ENCODE data around the gene IL1B.

Gene IL1B

DNA sequence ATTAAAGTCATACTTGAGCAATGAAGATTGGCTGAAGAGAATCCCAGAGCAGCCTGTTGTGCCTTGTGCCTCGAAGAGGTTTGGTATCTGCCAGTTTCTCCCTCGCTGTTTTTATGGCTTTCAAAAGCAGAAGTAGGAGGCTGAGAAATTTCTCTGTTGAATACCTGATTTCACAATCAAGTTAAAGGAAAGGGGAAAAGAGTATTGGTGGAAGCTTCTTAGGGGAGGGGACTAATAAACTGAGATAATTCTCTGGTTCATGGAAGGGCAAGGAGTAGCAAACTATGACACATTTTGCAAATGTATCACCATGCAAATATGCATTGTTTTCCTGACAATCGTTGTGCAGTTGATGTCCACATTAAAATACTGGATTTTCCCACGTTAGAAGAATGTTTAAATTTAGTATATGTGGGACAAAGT is at the start of gene IL1B:
Gene IL1B (minus strand): TSS at position 85 of the 423 bp plus-strand sequence. CDS start 550 bp downstream, outside the sequence.
- H3K27ac ChIP-seq (ENCODE audit: low read depth, low read length): no peak within 1 kb of the TSS
- no peaks in the 10 kb centered on the region for H3K27me3 ChIP-seq (ENCODE audit: control insufficient read depth, insufficient read depth, low read length)
- H3K9me3 ChIP-seq (ENCODE audit: control insufficient read depth, insufficient read depth, low read depth, low read length): no peaks in the 10 kb centered on the region
- H3K36me3 ChIP-seq (ENCODE audit: control insufficient read depth, insufficient read depth, low read length): no peaks in the 10 kb centered on the region
- no peak within 1 kb of the TSS for H3K9ac ChIP-seq (ENCODE audit: low read length)
- H3K4me1 ChIP-seq (ENCODE audit: control insufficient read depth, insufficient read depth, low read length): peaks cover 12% of the 10 kb centered on the region
- H3K4me3 ChIP-seq (ENCODE audit: low read depth, low read length): no peak within 1 kb of the TSS

DNA sequence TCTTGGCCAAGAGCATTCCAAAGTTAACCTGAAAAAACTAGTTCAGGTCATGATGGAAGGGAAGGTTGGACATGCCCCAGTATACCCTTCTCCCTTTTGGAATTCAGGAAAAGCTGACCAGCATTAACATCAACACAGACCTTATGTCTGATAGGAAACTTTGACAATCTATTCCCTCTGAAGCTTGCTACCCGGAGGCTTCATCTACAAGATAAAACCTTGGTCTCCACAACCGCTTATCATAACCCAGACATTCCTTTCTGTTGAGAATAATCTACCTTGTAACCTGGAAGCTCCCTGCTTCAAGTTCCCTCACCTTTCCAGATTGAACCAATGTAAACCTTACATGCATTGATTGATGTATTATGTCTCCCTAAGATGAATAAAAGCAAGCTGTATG is 49.7 kb upstream of the IL1B start:
- no peaks in the 10 kb centered on the region for H3K27me3 ChIP-seq (ENCODE audit: control insufficient read depth, insufficient read depth, low read length)

DNA sequence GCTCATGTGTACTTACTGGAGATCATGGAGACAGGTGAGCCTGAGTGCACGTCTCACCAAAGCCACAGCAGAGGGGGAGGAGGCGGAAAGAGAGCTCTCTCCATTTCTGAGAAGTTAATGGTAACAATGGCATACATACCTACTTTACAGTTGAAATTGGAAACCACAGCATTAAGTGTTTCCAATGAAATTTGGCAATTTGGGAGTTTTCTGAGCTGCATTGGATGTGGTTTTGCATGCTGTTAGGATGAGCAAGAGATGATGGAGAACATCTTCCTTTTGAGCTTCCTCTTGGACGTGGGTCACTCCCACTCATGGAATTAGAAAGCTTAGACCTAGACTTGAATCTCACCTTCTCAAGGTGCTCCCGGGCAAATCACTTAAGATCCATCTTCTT is 48.9 kb upstream of the IL1B start:
- Histone ChIP-seq H3K4me3 (ENCODE audit: low read depth, low read length) (no peak overlapping the region), H3K27ac (ENCODE audit: low read depth, low read length) (no peak overlapping the region), H3K9ac (ENCODE audit: low read length) (no peak overlapping the region), H3K27me3 (ENCODE audit: control insufficient read depth, insufficient read depth, low read length) (no peaks in the 10 kb centered on the region), H3K9me3 (ENCODE audit: control insufficient read depth, insufficient read depth, low read depth, low read length) (peaks cover 4% of the 10 kb centered on the region; the same call in 1 of the 2 replicates), H3K36me3 (ENCODE audit: control insufficient read depth, insufficient read depth, low read length) (no peaks in the 10 kb centered on the region), H3K4me1 (ENCODE audit: control insufficient read depth, insufficient read depth, low read length) (peaks cover 9% of the 10 kb centered on the region)

More for the DNA sequence above, 49.7 kb upstream of the IL1B start:
- Histone ChIP-seq H3K9ac (ENCODE audit: low read length) (no peak overlapping the region), H3K36me3 (ENCODE audit: control insufficient read depth, insufficient read depth, low read length) (no peaks in the 10 kb centered on the region), H3K4me3 (ENCODE audit: low read depth, low read length) (no peak overlapping the region), H3K9me3 (ENCODE audit: control insufficient read depth, insufficient read depth, low read depth, low read length) (peaks cover 4% of the 10 kb centered on the region; the same call in 1 of the 2 replicates), H3K27ac (ENCODE audit: low read depth, low read length) (no peak overlapping the region), H3K4me1 (ENCODE audit: control insufficient read depth, insufficient read depth, low read length) (peaks cover 8% of the 10 kb centered on the region)

DNA sequence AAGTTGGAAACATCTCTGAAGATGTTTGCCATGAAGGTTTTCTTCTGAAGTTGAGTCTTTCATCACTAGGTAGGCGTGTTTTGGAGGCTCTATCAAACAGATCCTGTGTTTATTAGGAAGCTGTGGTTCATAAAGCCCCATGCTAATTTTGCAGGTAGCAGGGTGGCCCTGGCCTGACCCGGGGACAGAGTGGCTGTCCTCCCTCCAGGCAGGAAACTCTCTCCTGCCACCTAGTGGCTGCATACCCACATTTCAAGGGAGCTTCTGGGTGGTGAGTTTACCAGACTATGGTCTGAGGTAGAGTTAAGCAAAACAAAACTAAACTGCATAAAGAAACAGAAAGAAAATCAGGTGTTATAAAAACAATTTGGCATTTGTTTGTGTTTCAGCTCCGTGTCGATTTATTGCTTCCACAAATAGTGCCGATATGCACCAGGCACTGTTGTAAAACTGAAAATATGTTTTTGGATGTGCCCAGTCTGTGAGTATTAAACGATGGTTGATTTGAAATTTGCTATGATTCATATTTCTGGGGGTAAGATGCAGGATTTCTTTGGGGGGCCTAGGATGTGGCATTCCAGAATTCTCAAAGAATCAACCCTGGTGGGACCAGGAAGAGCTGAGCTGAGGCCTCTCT is 48.4 kb upstream of the IL1B start:
- Histone ChIP-seq H3K27me3 (ENCODE audit: control insufficient read depth, insufficient read depth, low read length) (no peaks in the 10 kb centered on the region), H3K4me3 (ENCODE audit: low read depth, low read length) (no peak overlapping the region), H3K9ac (ENCODE audit: low read length) (no peak overlapping the region), H3K9me3 (ENCODE audit: control insufficient read depth, insufficient read depth, low read depth, low read length) (peaks cover under 1% of the 10 kb centered on the region; the same call in 1 of the 2 replicates), H3K4me1 (ENCODE audit: control insufficient read depth, insufficient read depth, low read length) (peaks cover 9% of the 10 kb centered on the region), H3K36me3 (ENCODE audit: control insufficient read depth, insufficient read depth, low read length) (no peaks in the 10 kb centered on the region), H3K27ac (ENCODE audit: low read depth, low read length) (no peak overlapping the region)

DNA sequence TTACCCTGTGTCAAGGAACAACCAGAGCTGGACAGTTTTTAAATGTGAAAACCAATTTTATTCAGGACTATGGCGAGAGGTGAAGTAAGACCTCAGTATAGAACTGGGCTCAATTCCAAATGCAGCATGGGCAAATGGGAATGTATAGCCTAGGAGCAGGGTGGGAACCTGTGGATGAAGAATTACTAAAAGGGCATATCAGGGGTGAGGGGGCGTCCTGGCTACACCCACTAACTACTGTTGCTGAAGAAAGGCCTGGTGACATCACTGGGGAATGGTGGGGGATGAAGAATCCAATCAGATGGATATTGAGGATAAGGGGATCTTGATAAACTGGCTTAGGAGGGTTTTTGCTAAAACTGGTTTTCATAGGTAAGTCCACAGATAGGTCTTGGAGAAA is 47.1 kb upstream of the IL1B start:
- Histone ChIP-seq H3K27me3 (ENCODE audit: control insufficient read depth, insufficient read depth, low read length) (no peaks in the 10 kb centered on the region), H3K36me3 (ENCODE audit: control insufficient read depth, insufficient read depth, low read length) (no peaks in the 10 kb centered on the region), H3K27ac (ENCODE audit: low read depth, low read length) (no peak overlapping the region), H3K4me1 (ENCODE audit: control insufficient read depth, insufficient read depth, low read length) (peaks cover 9% of the 10 kb centered on the region), H3K9me3 (ENCODE audit: control insufficient read depth, insufficient read depth, low read depth, low read length) (no peaks in the 10 kb centered on the region), H3K9ac (ENCODE audit: low read length) (no peak overlapping the region), H3K4me3 (ENCODE audit: low read depth, low read length) (no peak overlapping the region)

DNA sequence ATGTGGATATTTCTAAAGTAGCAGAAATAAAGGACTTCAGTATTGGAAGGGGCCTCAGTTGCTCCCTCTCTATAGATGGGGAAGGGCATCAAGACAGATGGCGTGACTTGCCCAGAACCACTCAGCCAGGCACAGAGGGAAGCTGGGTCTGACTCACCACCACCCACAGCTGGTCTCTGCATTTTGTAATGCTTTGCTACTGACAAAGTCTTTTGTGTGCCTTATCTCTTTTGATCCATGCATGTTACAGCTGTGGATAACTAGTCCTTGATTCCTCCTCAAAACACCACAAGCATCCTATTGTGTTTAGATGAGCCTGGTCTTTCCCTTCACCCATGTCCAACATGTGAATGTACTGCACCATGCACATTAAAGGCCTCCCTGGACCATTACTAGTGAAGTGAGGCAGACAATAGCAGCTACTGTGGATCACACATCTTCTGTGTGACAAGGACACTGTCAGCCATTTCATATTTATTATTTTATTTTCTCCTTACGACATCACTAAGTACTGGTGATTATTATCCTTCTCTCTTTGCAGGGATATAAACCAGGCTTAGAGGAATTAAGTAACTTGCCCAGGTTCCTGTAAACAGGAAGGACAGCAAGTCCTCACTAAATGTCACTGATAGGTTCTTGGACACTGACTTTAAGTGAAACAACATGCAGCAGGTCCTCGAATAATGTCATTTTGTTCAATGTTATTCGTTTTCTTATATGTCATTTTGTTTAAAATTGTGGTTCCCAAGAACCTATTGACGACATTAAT is 44.8 kb upstream of the IL1B start:
- H3K9me3 ChIP-seq (ENCODE audit: control insufficient read depth, insufficient read depth, low read depth, low read length): no peaks in the 10 kb centered on the region
- H3K4me1 ChIP-seq (ENCODE audit: control insufficient read depth, insufficient read depth, low read length): peaks cover 9% of the 10 kb centered on the region
- H3K27me3 ChIP-seq (ENCODE audit: control insufficient read depth, insufficient read depth, low read length): no peaks in the 10 kb centered on the region
- H3K4me3 ChIP-seq (ENCODE audit: low read depth, low read length): no peak overlapping the region
- H3K36me3 ChIP-seq (ENCODE audit: control insufficient read depth, insufficient read depth, low read length): no peaks in the 10 kb centered on the region
- H3K27ac ChIP-seq (ENCODE audit: low read depth, low read length): no peak overlapping the region
- H3K9ac ChIP-seq (ENCODE audit: low read length): no peak overlapping the region

DNA sequence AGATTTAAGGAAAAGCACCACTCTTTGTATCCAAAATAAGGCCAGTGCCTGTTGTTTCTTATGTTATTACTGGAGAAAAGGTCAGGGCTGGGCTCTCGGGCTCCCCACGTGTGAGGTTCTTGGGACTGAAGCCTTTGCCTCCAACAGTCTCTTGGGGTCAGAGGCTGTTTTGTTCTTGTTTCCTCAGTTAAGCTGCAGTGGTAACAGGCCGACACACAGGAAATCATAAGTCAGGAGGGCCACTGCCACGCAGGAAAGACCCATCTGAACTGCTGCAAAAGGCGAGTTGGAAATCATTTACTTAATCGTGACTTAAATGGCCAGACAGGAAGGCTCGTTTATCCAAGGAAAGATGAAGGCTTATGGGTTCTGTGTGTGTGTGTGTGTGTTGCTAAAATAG is 44.1 kb upstream of the IL1B start:
- Histone ChIP-seq H3K4me1 (ENCODE audit: control insufficient read depth, insufficient read depth, low read length) (peaks cover 9% of the 10 kb centered on the region), H3K27ac (ENCODE audit: low read depth, low read length) (no peak overlapping the region), H3K27me3 (ENCODE audit: control insufficient read depth, insufficient read depth, low read length) (no peaks in the 10 kb centered on the region), H3K9me3 (ENCODE audit: control insufficient read depth, insufficient read depth, low read depth, low read length) (no peaks in the 10 kb centered on the region), H3K4me3 (ENCODE audit: low read depth, low read length) (no peak overlapping the region), H3K9ac (ENCODE audit: low read length) (no peak overlapping the region), H3K36me3 (ENCODE audit: control insufficient read depth, insufficient read depth, low read length) (no peaks in the 10 kb centered on the region)

DNA sequence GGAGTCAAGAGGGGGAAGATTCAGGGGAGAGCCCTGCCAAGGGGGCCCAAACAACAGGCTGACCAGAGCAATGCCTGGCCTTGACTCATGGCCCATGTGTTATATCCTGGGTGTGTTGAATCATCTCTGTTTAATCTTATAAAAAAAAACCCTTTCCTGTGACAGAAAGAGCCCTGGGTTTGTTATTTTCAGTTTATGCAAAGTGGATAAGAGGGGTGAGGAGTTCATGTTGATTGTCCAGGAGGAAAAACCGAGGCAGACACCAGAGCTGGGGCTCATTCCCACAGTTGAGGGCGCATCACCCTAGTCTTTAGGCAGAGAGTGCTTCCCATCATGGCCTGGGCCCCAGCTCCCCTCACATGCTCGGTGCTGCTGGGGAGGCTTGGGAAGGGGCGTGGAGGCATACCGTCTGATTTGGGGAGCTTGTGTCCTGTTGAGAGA is 43.5 kb upstream of the IL1B start:
- peaks cover 9% of the 10 kb centered on the region for H3K4me1 ChIP-seq (ENCODE audit: control insufficient read depth, insufficient read depth, low read length)
- H3K36me3 ChIP-seq (ENCODE audit: control insufficient read depth, insufficient read depth, low read length): no peaks in the 10 kb centered on the region
- H3K9me3 ChIP-seq (ENCODE audit: control insufficient read depth, insufficient read depth, low read depth, low read length): no peaks in the 10 kb centered on the region
- no peak overlapping the region for H3K9ac ChIP-seq (ENCODE audit: low read length)
- no peak overlapping the region for H3K4me3 ChIP-seq (ENCODE audit: low read depth, low read length)
- no peaks in the 10 kb centered on the region for H3K27me3 ChIP-seq (ENCODE audit: control insufficient read depth, insufficient read depth, low read length)
- no peak overlapping the region for H3K27ac ChIP-seq (ENCODE audit: low read depth, low read length)

DNA sequence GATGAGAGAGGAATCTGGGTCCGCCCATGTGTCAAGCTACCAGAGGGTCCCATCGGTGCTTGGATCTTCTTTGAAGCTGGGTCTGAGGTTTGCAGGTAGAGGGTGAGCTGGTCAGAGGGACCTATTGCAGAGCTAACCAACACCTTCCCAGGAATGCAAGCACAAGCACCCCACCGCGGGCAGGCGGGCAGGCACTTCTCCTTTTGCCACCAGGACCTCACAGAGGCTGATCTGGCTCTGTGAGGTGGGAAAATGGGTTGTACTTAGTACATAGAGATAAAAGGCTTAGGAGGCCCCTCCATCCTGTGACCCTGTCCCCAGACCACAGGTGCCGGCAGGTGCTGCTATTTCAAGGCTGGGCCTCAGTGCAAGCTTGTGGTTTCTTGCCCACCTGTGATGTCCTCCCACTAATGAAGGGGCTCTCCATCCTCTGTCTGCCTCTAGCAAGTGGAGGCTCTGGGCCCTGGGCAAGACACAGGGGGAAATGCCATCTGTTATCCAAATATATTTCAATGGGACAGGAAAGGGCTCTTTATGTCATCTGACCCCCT is 43.0 kb upstream of the IL1B start:
- Histone ChIP-seq H3K27me3 (ENCODE audit: control insufficient read depth, insufficient read depth, low read length) (no peaks in the 10 kb centered on the region), H3K36me3 (ENCODE audit: control insufficient read depth, insufficient read depth, low read length) (no peaks in the 10 kb centered on the region), H3K9me3 (ENCODE audit: control insufficient read depth, insufficient read depth, low read depth, low read length) (no peaks in the 10 kb centered on the region), H3K9ac (ENCODE audit: low read length) (no peak overlapping the region), H3K4me1 (ENCODE audit: control insufficient read depth, insufficient read depth, low read length) (peaks cover 6% of the 10 kb centered on the region), H3K27ac (ENCODE audit: low read depth, low read length) (no peak overlapping the region), H3K4me3 (ENCODE audit: low read depth, low read length) (no peak overlapping the region)

DNA sequence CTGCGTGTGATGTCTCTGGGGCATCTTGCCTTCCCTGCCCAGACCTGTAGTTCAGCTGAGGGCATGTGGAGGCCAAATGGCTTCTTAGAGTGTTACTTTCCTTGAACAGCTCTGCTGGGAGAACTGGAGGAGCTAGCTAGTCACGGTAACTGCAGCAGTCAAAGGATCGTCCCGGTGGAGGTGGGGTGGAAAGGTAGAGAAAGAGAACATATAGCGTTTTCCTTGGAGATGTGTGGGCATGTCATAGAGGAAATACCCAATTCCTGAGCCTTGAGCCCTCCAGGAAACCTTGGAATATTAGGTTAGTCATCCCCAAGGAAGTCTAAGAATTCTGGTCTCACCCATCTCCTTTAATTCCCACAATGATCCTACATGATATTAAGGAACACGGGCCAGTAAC is 40.8 kb upstream of the IL1B start:
- Histone ChIP-seq H3K36me3 (ENCODE audit: control insufficient read depth, insufficient read depth, low read length) (no peaks in the 10 kb centered on the region), H3K4me3 (ENCODE audit: low read depth, low read length) (no peak overlapping the region), H3K27me3 (ENCODE audit: control insufficient read depth, insufficient read depth, low read length) (no peaks in the 10 kb centered on the region), H3K4me1 (ENCODE audit: control insufficient read depth, insufficient read depth, low read length) (peaks cover 4% of the 10 kb centered on the region; the same call in 1 of the 2 replicates), H3K27ac (ENCODE audit: low read depth, low read length) (no peak overlapping the region), H3K9me3 (ENCODE audit: control insufficient read depth, insufficient read depth, low read depth, low read length) (no peaks in the 10 kb centered on the region), H3K9ac (ENCODE audit: low read length) (no peak overlapping the region)

DNA sequence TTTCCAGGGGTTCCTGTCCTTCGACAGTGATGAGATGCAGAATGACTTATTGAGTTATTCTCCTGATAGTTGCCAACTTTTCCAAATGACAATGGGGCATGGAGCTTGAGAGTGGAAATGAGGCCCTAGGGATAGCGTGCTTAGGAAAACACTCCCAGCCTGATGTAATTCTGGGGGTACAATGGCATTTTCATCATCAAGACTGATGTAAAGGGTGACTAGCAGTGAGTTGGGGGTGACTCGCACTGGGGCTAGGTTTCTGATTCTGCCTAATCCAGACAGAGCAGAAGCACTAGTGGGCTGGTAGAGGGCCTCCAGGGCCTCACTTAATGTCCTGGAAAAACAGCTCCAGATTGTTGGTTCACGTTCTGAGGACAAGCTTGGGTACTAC is 40.4 kb upstream of the IL1B start:
- H3K27me3 ChIP-seq (ENCODE audit: control insufficient read depth, insufficient read depth, low read length): no peaks in the 10 kb centered on the region
- H3K27ac ChIP-seq (ENCODE audit: low read depth, low read length): no peak overlapping the region
- H3K9ac ChIP-seq (ENCODE audit: low read length): no peak overlapping the region
- peaks cover 4% of the 10 kb centered on the region; the same call in 1 of the 2 replicates for H3K4me1 ChIP-seq (ENCODE audit: control insufficient read depth, insufficient read depth, low read length)
- no peak overlapping the region for H3K4me3 ChIP-seq (ENCODE audit: low read depth, low read length)
- no peaks in the 10 kb centered on the region for H3K9me3 ChIP-seq (ENCODE audit: control insufficient read depth, insufficient read depth, low read depth, low read length)
- no peaks in the 10 kb centered on the region for H3K36me3 ChIP-seq (ENCODE audit: control insufficient read depth, insufficient read depth, low read length)

All from HUES6 (cell line).